Activated CD4-positive, alpha-beta T cell treated with anti-CD3 and anti-CD28 coated beads for 4 hours (primary cell): ENCODE data around the gene MAN2A1.
A peak's percentile ranks its signal among the peaks of the same experiment; 100 is the strongest.

ENCODE experiments used
- DNase-seq, 2 donors: peaks; one replicate each; pipeline ENCODE4 v3.0.0-alpha.2; 2020

Gene MAN2A1

DNA sequence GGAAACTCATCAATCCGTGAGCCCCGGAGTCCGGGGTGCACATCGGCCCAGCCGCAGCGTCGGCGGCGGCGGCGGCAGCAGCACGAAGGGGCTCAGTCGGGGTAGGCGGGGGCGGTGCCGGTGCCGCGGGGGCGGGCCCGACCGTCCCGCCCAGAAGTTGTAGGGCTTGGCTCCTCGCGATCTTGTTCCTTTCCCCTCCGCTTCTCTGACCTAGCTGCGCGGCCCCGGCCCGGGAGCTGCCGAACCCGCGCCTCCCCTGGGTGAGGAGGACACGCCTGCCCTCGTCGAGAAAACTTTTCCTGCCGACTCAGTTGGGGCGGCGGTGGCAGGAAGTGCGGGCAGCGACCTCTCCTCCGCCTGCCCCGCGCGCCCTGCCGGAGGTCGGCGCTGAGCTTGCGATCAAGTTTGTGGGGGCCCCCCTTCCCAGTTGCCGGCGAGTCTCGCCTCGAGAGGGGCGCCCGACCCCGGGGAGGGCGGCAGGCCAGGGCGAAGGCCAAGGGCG, at the start of gene MAN2A1:
MAN2A1 (plus strand) TSS at position 188 of the 502 bp plus-strand sequence. CDS start 491 bp downstream, outside the sequence.
- peak; percentile 82 to 84 for DNase-seq

DNA sequence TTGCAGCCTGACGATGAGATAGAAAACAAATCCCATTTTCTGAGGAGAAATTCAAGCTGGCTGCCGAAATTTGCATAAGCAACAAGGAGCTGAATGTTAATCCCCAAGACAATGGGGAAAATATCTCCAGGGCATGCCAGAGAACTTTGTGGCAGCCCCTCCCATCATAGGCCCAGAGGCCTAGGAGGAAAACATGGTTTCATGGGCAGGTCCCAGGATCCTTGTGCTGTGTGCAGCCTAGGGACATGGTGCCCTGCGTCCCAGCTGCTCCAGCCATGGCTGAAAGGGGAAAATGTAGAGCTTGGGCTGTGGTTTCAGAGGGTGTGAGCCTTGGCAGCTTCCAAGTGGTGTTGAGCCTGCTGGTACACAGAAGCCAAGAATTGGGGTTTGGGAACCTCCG, 48.8 kb upstream of the MAN2A1 start:
- no peak for DNase-seq

DNA sequence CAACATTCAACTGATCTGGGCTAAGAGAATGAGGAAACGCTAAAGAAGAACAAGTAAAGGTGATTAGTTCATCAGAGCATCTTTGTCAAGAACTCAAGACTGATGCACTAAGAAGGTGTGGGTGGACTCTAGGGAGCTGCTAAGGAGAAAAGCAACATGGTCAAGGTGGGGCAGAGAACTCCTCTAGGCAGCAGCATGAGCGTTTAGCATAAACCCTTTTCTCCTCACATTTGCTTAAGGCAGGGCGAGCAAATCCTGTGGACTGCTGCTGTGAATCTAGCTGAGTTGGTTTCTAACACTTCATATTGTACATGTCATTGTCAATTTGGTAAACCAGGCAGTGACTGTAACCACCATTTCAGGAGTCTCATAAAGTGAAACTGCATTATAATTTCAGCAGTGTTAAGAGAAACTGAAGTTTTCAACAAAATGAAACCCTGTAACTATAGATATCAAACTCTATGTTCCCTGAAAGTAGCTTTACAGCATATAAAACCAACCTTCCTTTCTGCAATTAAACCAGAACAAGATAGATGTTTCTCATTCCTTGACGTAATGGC, 45.9 kb upstream of the MAN2A1 start:
- DNase-seq, result no peak

DNA sequence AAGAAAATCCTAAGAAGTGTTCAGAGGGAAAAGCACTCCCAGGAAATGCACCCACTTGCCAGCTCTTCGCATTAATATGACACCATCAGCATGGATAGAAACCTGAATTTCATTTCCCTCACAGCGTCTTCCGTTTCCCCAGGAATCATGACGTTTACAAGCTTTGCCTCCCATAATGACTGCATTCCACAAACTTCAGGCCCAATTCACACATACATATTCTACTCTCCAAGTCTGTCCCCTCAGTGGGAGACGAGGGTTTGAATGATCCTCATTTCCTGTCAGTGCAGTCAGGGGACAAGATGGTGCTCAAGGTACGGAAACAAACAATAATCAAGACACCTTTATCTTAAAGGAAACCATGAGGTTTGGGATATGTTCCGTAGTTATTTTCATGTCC, 44.9 kb upstream of the MAN2A1 start:
- DNase-seq, result no peak

DNA sequence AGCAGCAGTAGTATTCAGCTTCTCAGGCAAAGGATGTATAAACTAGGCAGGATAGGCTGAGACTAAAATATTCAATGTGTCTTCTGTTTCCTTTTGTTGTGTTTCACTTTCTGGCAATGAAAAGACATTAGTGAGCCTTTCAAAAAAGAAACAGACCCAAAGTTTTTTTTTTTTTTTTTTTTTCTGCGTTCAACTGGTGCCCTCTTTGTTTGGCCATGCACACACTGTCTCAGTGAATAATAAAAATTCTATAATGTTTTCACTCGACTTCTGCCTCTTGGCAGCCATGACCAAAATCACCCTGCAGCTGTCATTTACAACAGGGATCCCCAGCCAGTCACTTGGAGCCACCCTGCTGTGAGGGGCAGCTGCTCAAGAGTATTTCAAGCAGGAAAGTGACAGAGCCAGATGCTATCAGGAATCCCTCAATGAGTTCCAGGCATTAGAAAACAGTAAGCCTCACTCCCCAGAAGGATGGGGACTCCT, 44.0 kb upstream of the MAN2A1 start:
- no peak for DNase-seq

DNA sequence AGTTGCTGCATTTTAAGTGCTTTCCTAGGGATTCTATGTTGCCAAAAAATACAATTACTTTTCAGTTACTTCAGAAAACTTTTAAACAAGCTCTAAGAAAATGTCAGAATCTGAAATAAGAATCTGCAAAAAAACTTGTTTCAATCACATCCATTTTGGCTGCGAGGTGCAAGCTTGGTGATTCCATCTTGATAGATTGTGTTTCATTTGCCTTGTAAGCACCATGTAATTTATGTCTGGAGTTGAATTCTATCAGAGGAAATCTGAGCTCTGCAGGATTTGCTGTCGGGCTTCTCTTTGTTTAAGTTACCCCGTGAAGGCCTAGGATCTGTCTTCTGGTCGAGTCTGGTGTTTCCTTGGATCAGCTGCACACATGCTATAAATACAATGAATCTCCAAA, 40.4 kb upstream of the MAN2A1 start:
- no peak for DNase-seq

DNA sequence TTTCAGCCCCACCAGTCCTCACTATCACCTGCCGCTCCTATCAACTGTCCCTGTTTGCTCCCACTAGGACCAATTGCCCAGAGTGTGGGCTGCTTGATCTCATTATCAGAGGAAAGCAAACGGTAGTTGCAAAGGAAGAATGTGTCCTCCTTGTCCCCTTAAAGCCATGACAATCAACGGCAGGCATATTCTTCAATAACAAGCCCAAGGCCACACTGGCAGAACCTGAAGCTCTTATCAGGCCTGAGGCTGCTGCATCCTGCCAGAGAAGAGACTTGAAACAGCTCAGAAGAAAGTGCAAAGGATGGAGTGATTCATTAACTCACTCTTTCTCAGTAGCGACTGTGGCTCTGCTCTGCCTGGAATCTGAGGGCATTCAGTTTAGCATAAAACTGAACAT, 39.2 kb upstream of the MAN2A1 start:
- DNase-seq, result no peak

DNA sequence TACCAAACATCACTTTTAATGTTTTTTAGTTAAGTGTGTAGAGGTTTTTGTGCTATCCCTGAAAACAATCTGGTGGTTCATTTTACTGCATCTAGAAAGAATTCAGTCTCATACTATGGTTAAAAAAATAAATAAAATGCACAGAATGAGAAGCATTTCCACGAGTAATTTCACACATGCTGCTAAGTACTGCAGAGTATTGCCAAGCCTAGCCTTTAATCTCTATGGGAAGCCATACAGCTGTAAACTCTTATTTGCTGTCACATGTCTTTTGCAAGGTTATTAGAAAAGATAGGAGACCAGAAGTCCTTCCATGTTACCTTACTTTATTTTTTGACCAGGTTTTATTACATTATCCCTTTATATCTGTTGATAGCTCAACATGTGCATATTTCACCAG, 37.6 kb upstream of the MAN2A1 start:
- no peak for DNase-seq

DNA sequence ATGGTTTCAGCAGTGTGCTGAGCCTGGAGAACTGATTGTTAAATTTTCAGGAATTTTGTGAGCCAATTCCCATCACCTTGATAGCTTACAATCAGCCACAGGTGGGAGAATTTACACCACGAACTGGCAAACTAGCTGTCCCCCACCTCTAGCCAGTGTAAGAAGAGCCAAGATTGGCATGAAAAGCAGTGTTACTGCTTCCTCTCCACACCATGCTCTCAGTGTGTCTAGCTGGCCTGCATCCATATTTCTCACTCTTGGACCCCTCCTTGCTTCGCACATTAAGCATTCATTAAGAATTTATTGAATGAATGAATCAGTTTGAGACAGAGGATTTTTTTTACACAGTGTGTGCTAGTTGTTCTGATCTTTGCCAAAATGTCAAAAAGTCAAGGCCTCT, 36.7 kb upstream of the MAN2A1 start:
- DNase-seq, result no peak

DNA sequence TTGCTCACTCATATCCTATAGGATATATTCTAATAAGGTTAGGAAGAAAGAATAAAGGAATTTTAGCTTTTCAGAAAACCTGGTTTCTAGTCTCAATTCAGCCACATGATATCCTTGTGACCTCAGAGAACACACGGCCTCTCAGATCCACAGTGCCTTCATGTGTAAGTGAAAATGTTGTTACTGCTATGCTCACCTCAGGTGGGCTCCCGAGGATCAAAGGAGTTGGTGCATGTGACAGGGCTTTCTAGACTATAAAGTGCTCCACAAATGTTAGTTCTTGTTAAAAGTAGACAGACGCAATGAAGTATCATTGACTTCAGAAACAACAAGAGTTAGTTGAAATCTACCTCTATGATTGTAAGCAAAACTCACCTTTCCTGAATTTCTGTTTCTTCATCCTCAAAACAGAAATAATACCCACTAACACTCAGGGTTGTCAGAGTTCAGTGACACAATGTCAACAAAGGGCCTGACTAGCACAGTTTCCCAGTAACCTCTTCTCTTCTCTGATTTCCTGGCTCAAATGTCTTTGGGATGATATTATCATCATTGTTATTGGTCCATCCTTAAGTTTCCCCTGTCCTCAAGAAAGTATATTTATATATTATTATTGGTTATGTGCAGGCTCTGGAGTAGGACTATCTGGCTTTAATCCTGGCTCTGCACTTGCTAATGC, 36.0 kb upstream of the MAN2A1 start:
- DNase-seq, result no peak

DNA sequence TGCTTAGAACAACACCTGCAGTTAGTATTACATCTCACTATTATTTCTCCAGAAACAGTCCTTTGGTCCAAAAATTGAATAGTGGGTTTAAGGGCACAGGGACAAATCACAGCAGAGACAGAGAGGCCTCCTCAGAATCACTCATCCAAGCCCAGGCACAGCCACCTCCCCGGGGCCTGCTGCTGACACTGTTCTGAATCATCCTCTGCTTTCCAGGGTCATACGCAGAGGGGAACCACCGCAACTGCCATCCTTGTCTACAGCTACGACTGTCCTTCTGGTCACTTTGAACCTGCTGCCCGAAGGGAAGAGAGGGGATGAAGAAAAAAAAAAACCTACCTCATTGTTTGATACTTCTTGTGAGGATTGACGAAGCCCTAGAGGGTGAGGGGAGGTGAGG, 35.3 kb upstream of the MAN2A1 start:
- DNase-seq, result no peak

DNA sequence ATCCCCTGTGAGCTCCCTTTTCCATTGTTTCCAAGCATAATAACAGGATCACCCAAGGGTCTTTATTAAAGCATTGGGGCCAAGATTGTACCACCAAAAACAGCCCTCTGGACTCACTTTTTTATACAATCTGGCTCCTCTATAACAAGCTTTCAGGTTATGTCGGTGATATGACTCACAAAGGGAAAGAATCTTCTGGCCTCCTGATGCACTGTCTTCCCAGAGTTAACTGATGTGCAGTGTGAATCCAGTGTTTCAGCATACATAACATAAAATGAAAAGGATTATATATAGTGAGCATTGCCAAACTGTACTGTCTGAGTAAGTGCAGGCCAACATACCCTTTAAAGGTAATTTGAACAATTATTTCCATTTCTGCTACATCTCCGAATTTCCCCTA, 33.9 kb upstream of the MAN2A1 start:
- DNase-seq, result no peak

DNA sequence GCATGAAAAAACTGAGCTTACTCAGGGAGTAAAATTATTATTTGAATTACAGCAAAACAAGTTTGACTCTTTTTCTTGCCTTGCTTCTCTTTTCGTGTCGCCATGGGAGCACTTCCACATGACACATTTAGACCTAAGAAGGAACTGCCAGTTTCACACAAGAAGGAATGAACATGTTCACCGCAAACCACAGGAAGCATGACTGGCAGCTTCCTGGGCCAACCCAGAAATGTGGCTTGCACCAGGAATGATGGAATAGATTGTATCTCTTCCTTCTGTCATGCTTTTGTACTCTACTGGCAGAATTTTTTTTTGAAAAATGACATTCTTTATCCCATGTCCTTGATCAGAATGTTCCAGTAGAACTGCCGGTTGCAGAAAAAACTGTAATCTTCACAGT, 32.9 kb upstream of the MAN2A1 start:
- DNase-seq, result peak; percentile 2 to 38

DNA sequence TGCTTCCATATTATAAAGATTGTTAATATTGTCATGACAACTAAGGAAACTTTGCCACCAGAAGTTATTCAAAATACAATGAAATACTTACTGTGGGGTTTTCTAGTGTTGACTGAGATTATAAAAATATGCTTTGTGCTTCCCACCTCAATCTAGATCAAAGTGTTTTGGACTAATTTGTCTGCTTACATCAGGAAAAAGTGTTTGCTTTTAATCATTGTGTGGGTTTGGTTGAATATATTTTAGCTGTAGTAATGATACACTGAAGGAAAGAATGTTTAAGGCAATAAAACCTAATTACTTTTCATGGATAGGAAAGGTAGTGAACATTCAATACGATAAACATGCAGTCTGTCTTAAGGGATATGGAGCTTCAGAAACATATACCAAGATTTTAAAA, 29.8 kb upstream of the MAN2A1 start:
- no peak for DNase-seq

DNA sequence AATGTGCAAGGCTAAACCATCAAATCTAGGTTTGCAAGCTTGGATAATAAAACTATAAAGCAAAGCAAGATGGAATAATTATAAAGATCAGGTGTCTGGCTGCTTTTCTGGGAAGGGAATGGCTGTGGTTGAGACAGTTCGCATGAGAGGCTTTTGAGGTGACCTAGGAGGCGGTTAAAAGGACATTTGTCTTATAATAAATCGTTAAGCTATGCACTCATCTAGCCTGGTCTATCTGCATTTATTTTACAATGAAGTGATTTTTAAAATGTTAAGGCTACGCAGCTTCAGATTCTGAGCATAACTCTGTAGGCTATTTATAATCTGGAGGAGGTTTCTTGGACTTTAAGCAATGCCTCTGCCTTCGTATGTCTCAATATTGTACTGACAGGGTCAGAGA, 29.4 kb upstream of the MAN2A1 start:
- DNase-seq, result no peak

DNA sequence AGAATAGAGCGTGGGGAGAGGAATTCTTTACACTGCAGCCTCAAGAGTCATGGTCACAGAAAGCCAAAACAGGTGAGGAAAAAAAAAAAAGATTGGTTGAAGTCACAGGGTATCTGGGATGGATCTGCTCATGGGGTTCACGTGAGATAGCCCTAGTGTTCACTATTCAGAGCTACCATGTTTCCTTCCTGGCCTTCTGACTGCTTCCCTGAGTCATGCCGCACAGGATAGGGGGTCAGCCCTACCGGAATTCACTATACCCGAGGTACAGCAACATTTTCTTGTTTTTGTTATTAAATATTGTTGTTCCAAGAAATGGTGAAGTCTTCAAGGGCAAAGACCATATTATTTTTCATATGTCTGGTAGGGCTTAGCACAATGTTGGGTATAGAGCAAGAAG, 21.5 kb upstream of the MAN2A1 start:
- no peak for DNase-seq

DNA sequence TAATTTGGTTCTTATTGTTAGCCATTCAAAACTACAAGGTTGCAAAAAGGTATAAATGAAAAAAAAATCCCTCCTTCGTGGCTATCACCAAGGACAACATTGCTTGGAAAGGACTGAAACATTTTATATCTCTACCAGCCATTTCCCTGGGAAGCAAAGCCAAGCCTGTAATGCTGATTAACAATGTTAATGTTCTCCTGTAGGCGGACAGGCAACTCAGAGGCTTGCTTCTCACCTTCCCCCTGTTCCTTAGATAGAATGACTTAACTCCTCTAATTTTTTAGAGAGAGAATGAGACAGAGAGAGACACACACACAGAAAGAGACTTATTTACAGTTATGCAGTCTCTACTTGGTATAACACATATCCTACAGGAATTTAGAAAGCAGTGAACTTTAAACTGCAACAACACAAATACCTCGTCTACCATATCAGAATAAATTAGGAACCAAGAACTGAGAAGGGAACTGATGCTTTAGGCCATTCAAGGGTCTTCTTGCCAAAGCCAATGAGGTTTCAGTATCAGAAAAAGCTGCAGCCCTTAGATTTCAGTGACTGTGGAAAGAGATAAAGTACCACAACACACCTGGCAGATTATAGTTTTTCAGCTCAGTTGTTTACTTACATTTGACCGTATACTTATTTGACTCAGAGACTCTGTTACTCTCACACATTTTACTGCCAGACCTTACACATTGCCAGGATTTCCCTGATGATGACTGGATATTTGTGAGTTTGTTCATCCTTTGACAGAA, 20.9 kb upstream of the MAN2A1 start:
- no peak for DNase-seq

DNA sequence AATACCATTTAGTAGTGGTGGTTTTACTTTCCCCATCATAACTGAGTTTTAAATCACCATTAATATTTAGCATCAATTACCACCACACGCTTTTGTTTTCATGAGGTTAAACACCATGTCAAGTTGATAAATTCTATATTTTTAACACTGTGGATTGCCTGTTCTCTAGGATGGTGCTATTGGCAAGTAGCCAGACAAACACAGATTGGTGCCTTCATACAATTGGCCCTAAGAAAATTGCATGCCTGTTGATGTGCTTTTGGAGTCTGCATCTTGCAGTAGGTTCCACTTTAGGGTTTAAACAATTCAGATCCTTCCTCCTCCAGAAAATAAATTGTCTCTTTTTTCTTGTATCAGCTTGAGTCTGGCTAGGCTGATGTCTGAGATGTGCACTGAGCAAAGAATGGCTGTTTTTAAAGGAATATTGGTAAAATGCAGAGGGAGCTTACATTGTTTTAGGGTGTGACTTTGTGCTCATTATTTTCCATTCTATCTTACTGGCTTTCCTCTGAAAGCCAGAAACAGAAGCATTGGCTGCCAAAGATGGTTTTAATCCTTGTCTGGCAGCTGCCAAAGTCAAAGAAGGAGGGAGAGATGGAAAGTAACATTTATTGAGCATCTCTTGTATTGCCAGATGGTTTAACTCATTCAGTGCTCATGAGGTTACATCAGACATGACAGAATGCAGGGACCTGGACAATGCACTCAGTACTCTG, 19.6 kb upstream of the MAN2A1 start:
- no peak for DNase-seq

DNA sequence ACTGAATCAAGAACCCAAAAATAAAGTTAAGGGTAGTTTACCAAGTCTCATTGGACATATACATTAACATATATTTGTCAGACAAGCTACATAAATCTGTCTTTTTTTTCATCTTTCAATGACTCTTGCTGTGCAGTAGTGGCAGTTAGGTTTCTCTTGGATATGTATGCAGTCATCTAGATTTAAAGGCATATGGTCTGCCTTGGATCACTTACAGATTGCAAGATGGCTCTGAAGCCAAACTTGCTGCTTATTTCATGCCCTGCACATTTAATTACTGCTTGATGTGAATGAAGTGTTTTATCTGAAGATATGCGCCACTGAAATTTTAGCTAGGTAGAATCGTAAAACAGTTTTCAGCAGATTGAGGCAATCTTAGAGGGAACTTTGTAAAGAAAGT, 18.6 kb upstream of the MAN2A1 start:
- DNase-seq, result no peak

DNA sequence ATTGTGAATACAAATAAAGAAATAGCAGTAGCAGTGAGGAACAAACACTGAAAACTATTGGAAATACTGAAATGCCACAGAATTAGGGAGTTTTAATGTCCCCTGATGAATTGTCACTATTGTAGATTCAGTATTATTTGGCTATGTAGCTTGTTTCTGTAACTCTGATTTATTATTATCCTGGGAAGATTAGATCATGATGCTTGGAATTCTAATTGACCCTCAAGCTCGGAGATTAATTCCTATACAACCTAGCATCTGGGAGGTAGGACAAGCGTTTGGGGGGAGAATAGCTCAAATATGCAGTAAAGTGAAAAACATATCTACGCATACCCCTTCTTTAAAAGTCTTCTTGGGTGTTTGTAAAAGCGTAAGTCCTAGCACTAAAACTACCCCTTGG, 15.1 kb upstream of the MAN2A1 start:
- no peak for DNase-seq

DNA sequence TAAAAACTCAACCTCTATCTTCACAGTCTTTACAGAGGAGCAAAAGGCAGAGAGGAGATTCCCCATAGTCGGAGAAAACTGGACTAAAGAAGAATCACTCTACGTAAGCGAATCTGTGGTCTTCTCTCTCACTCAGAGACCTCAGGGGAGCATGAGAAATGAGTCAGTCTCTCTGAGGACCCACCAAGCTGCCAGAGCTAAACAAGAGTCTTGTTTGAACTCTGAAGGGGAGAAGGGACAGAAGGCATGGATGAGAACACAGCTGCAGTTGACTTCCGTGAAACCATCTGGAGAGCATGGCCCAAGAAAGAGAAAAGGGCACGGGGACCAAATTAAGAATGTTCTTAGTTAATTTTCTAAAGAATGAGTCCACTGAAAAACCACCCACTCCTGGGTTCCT, 12.8 kb upstream of the MAN2A1 start:
- DNase-seq, result no peak

DNA sequence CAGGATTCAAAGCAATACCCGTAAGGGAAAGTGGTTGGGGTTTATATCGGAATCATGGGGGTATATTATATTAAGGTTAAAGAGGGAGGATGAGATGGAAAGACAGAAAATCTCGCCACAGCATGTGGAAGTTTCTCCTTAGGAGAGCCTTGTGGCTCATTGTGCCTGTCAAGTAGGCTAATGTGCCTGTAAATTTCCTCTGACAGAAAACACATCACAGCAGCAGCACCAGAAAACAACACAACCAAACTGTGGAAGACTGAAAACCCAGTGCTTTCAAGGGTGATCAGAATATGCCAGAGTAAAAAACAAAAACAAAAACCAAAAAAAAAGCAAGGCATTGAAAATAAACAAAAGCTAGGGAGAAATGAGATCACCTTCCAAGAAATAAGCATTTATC, 11.3 kb upstream of the MAN2A1 start:
- DNase-seq, result no peak

DNA sequence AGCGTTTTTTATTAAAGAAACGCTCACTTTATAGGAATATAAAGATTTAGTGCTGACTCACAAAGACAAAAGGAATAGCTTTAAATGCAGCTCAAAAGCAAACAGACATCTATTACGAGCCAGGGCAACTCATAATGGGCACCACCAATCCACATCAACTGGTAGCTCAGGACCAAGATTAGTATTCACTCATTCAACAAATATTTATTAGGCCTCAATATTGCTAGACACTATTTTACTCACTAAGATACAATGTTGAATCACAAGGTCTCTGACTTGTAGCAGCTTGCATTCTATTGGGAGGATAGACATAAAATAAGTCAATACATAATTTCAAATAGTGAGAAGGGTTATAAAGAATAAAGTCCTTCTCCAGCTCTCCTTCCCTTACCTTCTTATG, 8.0 kb upstream of the MAN2A1 start:
- no peak for DNase-seq
